ENCODE data around the gene TMEM229A.

- TF ChIP-seq CTCF (IDR thresholded peaks at IDR 0.05) (no peak), POLR2A (IDR thresholded peaks at IDR 0.05) (no peak)
Observed at GRCh38 chr7:124041439-124041838, 8.6 kb upstream of the TMEM229A start.
